K562 (cell line): ENCODE measurements around the gene APOC1. TPM values are rescaled to one million over a fixed set of nuclear protein-coding genes. Genes with fewer than 3 reads are reported as not detected.

ENCODE experiments used
- CHD2 ChIP-seq: IDR thresholded peaks from 2 replicates; pipeline ENCODE4 v1.6.1; 2011; ENCODE audit warnings: low read depth, low read length
- CXXC5 ChIP-seq: fragments of 250-450 bp; sonication (Bioruptor Pico); IDR thresholded peaks from 2 replicates; pipeline ENCODE4 v1.8.0; 2022; ENCODE audit warnings: inconsistent platforms, mild to moderate bottlenecking, moderate library complexity
- HMBOX1 ChIP-seq: sonication (generic); IDR thresholded peaks from 2 replicates; pipeline ENCODE4 v1.6.1; 2016
- PRDM10 ChIP-seq: fragments of 450-650 bp; IDR thresholded peaks from 2 replicates; pipeline ENCODE4 v1.6.1; 2018; ENCODE audit not compliant: partially characterized antibody
- REST ChIP-seq, 2 experiments: fragments of 450-650 bp; formaldehyde crosslinking in 1 of 2; IDR thresholded peaks; 2 replicates each; pipeline versions ENCODE4 v1.4.0 to v1.6.1; 2014 to 2020; ENCODE audit warnings: mild to moderate bottlenecking in 2 of 2, borderline replicate concordance in 1 of 2, low read depth in 1 of 2
- SMARCC2 ChIP-seq: fragments of 450-650 bp; IDR thresholded peaks from 2 replicates; pipeline ENCODE4 v1.6.1; 2017; ENCODE audit warnings: antibody characterized with exemption, moderate library complexity, mild to moderate bottlenecking, low read depth
- SUPT5H ChIP-seq: fragments of 450-650 bp; IDR thresholded peaks from 2 replicates; pipeline ENCODE4 v1.6.1; 2016
- TAF15 ChIP-seq: fragments of 200-400 bp; formaldehyde crosslinking; IDR thresholded peaks from 2 replicates; pipeline ENCODE4 v1.6.1; 2017; ENCODE audit warnings: mild to moderate bottlenecking, low read depth, low read length, moderate library complexity
- ZBTB43 ChIP-seq: sonication (generic); formaldehyde crosslinking; IDR thresholded peaks from 2 replicates; pipeline ENCODE4 v1.8.0; 2023; ENCODE audit warnings: mild to moderate bottlenecking, missing genetic modification reagents
- polyA plus RNA-seq, 8 experiments: library from polyadenylated mRNA; depleted of rRNA in 4 of 8; stranded (reverse) in 5 of 8; unstranded in 3 of 8; fragments of >200 nt; fragmentation: Nextera tagmentation in 2 of 8; fragmentation: Illumina TruSeq in 1 of 8; extraction: Ambion mirVana in 2 of 8; extraction: Trizol in 1 of 8; gene quantifications; 2 replicates each; pipeline versions ENCODE4 v1.2.1 to v1.2.3, GENCODE V29; 2011 to 2014; ENCODE audit warnings: inconsistent platforms in 1 of 8, missing spikeins in 1 of 8
- total RNA-seq, 7 experiments: library from RNA; depleted of rRNA in 6 of 7; stranded (reverse); fragments of >200 nt in 6 of 7; fragmentation: Illumina TruSeq in 2 of 7; extraction: Trizol in 2 of 7; gene quantifications; 2 replicates each; pipeline versions ENCODE4 v1.2.1 to v1.2.3, GENCODE V29; 2011 to 2021; ENCODE audit warnings: low replicate concordance in 1 of 7

The APOC1 gene
- total and polyA plus RNA-seq, 9 of the 15 experiments (the other 6 are each of a cell fraction or from before 2014, with no cell fraction given), result 115 to 408 (median 220) TPM

GRCh38 chr19:44954649-44955504, 40.5 kb downstream of the APOC1 start, which contains the start of gene CLPTM1 (continued):
- TF ChIP-seq REST (IDR thresholded peaks at IDR 0.05; ENCODE audit: borderline replicate concordance) (no peak), REST (CRISPR knock-in tag; IDR thresholded peaks at IDR 0.05; ENCODE audit: low read depth) (0 out of 2 replicates have a peak, but pooled peaks have one; percentile 9), CHD2 (peak; percentile 97), SUPT5H (peak; percentile 97), PRDM10 (peak; percentile 51), ZBTB43 (0 out of 2 replicates have a peak, but pooled peaks have one; percentile 24), CXXC5 (peak; percentile 73), HMBOX1 (no peak), TAF15 (no peak), SMARCC2 (no peak)
